Ureter (tissue), 1 donor: Measurements from ENCODE around the gene EMILIN2. TPM values are rescaled to one million over a fixed set of nuclear protein-coding genes. Genes with fewer than 3 reads are reported as not detected.
A peak's percentile ranks its signal among the peaks of the same experiment; 100 is the strongest.
"Not testable (repeated sequence)": the region's sequence is repeated elsewhere in the genome, so short reads cannot be mapped to it uniquely, and the experiment has no call there.

Experiments
- DNase-seq: peaks from one replicate; pipeline ENCODE4 v3.0.0-alpha.2; 2020; ENCODE audit warnings: low spot score
- total RNA-seq: library from RNA; stranded (reverse); gene quantifications from one replicate; pipeline ENCODE4 v1.2.4, GENCODE V29; 2023
- donor health status: DM: yes; HTN: yes; CAD: no.

EMILIN2 gene
- total RNA-seq: 17.5 TPM

DNA sequence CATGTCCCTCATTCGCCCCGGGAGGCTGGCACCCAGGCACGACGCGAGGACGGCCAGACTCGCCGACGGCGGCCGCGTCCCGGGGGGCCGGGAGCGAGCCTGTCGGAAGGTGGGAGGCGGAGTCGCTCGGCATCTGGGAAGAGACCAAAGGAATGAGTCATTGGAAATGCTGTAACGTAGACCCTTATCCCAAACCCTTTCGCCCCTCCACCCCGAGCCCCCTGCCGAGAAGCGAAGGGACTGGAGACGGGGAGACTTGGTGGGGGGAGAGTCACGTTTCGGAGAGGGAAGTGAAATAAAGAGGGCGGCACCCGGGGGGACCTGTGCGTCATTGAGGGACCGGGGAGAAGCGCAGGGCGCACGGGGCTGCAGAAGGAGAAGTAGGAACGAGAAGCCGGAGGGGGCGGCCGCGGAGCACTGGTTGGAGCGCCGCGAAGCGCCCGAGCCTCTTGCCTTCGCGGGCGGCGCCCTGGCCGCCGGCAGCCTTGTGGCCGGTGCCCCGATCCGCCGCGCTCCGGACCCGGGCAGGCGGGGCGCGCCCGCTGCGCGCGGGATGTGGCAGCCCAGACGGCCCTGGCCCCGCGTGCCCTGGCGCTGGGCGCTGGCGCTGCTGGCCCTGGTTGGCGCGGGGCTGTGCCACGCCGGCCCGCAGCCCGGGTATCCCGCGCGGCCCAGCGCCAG lies at the start of gene EMILIN2:
TSS of gene EMILIN2 (plus strand) at position 371 of the 681 bp plus-strand sequence. CDS start at position 554, 183 bp downstream.
- DNase-seq: peak; percentile 71

DNA sequence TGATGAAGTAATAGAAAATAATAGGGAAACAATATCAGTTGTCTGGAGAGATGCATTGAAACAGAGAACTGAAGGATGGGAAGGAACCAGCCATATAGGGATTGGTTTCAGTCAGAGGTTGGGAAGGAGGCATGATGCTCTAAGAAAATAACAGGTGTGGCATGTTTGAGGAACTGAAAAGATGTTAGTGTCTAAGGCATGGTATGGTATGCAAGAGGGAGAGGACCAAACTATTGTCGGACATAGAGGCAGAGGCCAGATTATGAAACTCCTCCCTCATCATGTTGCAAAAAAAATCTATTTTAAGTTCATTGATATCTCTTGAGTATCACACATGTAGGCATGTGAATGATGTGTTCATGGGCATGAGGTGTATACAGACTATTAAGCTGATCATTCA lies 48.9 kb upstream of the EMILIN2 start:
- no peak for DNase-seq

DNA sequence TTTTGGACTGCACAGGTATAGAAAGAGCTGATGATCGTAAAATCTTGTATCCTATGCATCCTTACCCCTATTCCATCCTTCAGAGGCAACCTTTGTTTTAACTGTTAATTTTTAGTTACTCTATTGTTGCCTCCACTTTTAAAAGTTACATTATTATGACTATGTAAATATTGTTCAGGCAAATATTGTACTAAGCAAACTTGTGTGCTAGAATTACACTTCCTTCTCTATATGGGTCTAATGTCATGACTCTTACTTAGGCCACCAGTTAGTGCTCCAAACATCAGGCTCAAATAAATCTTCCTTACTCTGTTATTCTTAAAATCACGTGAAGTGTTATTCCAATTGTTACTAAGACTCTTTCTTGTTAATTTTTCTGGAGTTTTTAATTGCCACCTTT lies 47.4 kb upstream of the EMILIN2 start:
- DNase-seq: no peak

DNA sequence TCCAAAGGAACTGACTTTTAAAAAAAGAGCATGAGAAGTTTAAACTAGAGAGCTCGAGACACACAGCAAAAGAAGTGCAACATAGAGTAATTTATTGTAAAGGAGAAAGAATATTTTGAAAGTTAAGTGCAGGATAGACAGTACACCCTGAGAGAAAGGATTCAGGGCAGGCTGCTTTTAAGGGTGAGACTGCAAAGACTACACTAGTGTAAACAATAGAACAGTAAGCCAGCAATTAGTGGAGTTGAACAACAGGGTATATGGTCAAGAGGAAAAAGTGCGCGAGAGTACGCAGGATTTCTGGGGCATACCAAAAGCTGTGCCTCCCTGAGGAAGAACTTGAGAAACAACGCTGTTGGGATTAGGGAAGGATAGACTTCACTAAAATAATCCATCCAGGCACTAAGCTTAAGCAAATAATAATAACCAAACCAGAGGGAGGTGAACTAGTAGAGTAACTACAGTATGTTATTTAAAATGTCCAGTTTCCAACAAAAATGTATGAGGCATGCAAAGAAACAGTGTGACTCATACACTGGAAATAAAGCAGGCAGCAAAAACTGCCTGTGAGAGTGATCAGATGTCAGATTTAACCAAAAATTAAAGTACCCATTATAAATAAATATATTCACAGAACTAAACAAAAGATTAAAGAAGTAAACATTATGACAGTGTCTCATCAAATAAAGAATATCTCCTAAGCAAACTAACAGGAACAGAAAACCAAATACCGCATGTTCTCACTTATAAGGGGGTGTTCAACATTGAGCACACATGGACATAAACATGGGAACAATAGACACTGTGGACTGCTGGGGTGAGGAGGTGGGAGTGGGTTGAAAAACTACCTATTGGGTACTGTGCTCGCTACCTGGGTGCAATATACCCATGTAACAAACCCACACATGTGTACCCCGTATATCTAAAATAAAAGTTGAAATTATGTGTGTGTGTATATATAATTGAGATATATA lies 40.5 kb upstream of the EMILIN2 start:
- DNase-seq: no peak

DNA sequence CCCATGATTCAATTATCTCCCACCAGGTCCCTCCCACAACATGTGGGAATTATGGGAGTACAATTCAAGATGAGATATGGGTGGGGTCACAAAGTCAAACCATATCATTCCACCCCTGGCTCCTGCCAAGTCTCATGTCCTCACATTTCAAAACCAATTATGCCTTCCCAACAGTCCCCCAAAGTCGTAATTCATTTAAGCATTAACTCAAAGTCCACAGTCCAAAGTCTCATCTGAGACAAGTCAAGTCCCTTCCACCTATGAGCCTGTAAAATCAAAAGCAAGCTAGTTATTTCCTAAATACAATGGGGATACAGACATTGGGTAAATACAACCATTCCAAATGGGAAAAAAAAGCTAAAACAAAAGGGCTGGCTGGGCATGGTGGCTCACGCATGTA lies 38.2 kb upstream of the EMILIN2 start:
- DNase-seq: not testable (repeated sequence)

DNA sequence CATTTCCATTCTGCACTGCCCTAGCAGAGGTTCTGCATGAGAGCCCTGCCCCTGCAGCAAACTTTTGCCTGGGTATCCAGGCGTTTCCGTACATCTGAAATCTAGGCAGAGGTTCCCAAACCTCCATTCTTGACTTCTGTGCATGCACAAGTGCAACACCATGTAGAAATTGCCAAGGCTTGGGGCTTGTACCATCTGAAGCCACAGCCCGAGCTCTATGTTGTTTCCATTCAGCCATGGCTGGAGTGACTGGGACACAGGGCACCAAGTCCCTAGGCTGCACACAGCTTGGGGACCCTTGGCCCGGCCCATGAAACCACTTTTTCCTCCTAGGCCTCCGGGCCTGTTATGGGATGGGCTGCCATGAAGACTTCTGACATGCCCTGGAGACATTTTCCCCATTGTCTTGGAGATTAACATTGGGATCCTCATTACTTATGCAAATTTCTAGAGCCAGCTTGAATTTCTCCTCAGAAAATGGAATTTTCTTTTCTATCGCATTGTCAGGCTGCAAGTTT lies 37.1 kb upstream of the EMILIN2 start:
- not testable (repeated sequence) for DNase-seq

DNA sequence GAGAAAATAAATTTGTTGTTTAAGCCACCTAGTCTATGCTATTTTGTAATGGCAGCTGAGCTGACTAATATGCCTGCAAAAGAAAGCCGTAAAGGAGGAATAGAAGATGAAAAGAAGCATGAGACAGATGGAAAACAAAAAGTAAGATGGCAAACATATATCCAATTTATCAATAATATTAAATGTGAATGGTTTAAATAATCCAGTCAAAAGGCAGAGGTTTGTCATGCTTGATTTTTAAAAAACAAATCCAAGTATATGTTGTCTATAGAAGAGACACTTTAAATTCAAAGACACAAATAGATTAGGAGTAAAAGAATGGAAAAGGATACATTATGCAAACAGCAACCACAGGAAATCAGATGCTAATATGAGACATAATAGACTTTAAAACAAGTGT lies 35.4 kb upstream of the EMILIN2 start:
- no peak for DNase-seq

DNA sequence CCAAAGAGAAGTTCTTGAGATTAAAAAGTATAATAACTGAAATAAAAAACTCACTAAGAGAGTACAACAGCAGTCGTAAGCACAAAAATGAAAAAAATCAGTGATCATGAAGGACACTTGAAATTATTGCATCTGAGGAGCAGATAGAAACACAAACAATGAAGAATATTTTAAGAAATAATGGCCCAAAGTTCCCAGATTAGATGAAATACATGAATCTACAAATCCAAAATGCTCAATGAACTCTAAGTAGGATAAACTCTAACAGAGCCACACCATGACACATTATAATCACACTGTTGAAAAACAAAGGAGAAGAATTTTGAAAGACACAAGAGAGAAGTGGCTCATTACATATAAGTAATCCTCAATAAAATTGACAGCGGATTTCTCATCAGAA lies 31.9 kb upstream of the EMILIN2 start:
- no peak for DNase-seq

DNA sequence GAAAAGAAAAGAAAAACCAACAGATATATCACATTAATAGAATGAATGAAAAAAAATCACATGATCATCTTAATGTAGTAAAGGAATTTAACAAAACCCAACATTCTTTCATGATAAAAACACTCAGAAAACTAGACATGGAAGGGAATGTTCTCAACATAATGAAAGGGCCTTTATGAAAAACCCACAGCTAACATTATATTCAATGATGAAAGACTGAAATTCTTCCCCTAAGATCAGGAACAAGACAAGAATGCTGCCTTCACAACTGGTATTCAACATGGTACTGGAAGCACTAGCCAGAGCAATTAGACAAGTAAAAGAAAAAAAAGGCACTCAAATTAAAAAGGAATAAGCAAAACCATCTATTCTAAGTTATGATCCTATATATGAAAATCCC lies 28.5 kb upstream of the EMILIN2 start:
- DNase-seq: no peak

DNA sequence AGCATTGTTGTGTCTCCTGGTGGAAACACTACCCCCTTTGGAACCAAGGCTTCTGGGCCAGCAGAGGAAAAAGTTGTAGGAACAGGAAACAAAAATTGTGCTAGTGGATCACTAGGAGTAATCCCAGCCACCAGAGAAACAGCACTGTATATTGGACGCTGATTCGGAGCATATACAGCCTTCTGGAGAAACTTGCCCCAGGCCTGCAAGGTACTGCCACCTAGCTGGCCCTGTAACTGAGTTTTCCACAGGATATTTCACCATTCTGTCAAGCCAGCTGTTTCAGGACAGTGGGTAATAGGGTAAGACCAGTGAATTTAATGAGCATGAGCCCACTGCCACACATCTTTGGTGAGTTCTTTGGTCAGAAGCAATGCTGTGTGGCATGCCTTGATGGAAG lies 25.1 kb upstream of the EMILIN2 start:
- no peak for DNase-seq

DNA sequence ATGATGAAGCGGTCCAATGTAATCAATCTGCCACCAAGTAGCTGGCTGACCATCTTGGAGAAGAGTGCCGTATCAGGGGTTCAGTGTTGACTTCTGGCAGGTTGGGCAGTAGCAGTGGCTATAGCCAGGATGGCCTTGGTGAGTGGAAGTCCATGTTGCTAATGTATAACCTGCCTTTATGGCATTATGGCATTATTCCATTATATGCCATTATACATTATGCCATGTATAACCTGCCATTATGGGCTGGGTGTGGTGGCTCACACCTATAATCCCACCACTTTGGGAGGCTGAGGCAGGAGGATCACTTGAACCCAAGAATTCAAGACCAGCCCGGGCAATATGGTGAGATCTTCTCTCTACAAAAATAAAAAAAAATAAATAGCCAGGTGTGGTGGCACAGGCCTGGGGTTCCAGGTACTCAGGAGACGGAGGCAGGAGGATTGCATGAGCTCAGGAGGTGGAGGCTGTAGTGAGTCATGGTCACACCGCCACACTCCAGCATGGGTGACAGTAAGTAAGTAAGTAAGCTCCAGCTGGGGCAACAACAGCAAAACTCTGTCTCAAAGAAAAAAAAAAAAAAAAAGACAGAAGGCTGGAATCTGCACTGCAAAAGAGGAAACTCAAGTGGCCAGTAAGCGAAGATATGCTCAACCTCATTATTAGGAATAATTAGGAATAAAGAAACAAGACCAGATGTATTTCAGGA lies 24.4 kb upstream of the EMILIN2 start:
- no peak for DNase-seq

DNA sequence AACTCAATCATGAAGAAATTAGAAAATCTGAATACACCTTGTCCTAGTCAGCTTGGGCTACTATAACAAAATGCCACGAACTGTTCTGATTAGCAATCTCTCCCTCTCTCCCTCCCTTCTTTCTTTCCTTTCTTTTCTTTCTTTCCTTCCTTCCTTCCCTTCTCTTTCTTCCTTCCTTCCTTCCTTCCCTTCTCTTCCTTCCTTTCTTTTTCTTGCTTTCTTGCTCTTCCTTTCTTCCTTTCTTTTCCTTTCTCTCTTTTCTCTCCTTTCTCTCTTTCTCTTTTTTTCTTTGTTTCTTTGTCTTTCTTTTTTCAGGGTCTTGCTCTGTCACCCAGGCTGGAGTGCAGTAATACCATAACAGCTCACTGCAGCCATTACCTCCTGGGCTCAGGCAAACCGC lies 23.6 kb upstream of the EMILIN2 start:
- no peak for DNase-seq

DNA sequence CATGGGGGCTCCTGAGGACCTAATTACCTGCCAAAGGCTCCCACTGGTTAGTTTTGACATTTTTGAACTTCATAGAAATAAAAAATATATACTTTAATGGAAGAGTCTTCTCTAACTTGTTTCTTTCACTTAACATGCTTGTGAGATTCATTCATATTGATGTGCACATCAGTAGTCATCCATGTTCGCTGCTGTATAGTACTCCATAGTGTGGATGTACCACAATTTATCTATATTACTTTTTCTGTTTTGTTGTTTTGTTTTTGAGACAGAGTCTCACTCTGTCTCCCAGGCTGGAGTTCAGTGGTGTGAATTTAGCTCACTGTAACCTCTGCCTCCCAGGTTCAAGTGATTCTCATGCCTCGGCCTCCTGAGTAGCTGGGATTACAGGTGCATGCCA lies 22.8 kb upstream of the EMILIN2 start:
- no peak for DNase-seq

DNA sequence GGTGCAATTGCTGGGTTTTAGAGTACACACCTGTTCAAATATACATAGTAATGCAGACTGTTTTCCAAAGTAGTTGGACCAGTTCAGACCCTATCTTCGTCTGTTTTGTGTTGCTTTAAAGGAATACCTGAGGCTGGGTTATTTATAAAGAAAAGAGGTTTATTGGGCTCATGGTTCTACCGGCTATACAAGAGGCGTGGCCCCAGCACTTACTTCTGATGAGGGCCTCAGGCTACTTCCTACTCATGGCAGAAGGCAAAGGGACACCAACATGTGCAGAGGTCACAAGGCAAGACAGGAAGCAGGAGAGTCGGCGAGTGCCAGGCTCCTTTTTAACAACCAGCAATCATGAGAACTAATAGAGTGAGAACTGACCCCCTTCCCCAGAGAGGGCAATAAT lies 21.9 kb upstream of the EMILIN2 start:
- DNase-seq: no peak

DNA sequence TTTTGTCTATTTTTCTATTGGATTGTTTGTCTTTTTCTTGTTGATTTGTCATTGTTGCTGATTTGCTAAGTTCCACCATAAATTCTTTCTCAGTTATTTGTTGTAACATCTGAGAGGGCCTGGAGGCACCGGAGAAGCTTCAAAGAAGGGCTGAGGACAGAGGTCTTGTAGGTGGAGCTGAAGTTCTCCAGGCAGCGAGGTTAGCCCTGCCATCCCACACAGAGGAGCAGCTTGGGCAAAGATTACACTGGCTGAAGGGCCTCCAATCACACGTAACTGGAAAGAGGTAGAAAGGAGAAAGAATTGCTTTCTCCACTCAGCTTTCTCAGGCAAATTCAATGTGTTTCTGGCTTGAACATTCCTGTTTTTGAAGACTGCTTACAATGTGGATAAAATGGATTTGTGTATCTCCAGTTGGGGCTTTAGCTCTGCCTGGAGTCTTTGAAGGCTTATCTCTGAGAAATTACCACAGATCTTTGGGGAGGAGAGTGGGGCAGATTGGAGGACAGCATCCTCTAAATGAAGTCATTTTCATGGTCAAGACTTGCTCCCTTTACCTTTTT lies 21.1 kb upstream of the EMILIN2 start:
- DNase-seq: no peak

DNA sequence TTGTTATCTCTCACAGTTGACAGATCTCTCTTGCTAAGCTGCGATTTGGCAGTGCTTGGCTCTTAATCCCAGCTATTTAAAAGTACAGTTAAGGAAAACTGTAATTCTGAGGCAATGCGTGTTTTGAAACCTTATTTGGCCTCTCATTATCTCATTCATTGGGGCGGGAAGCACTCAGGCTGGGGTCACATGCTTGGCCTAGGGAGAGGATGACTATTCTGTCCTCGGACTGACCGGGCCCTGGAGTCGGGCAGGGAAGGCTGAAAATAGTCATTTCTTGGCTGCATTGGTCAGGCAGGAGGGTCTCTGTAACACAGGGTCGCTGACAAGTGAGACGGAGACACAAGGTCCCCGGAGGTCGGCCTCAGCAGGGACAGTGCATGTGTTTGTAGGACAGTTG lies 20.2 kb upstream of the EMILIN2 start:
- no peak for DNase-seq

DNA sequence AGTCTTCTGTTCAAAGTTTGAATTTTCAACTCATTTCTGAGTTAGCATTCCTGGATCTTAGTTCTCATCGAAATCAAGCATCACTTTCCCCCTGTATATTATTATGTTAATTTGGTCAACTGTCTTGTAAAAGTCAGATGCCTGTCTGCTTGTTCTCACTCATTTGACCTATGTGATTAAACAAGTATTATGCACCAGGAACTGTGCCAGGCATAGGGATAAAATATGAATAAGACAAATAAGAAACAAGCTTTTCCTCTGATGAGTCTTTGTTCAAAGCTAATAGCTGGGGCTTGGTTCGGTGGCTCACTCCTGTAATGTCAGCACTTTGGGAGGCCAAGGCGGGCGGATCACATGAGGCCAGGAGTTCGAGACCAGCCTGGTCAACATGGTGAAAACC lies 19.7 kb upstream of the EMILIN2 start:
- no peak for DNase-seq

DNA sequence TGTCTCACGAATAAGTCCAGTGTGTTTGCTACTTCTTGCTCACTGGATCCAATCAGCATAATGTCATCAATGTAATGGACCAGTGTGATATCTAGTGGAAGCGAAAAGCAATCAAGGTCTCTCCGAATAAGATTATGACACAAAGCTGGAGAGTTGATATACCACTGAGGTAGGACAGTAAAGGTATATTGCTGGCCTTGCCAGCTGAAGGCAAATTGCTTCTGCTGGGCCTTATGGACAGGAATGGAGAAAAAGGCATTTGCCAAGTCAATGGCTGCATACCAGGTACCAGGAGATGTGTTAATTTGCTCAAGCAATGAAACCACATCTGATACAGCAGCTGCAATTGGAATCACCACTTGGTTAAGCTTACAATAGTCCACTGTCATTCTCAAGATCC lies 10.7 kb upstream of the EMILIN2 start:
- DNase-seq: not testable (repeated sequence)

DNA sequence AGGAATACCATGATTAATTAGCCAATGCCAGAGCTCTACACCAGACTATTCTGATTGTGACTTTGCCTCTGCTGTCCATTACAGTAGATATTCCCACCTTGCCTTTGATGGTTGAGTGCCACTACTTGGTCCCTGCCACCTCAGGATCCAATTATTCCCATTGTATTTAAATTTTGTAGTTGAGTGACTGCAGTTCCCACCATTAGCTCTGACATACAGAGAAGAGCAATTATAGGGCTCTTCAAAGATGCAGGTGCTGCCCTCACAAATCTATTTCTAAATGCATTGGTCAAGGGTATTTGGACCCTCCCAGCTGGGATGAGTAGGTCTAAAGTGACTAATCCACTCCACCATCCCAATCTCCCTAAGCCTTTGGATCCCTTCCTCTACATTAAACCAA lies 9.5 kb upstream of the EMILIN2 start:
- not testable (repeated sequence) for DNase-seq

DNA sequence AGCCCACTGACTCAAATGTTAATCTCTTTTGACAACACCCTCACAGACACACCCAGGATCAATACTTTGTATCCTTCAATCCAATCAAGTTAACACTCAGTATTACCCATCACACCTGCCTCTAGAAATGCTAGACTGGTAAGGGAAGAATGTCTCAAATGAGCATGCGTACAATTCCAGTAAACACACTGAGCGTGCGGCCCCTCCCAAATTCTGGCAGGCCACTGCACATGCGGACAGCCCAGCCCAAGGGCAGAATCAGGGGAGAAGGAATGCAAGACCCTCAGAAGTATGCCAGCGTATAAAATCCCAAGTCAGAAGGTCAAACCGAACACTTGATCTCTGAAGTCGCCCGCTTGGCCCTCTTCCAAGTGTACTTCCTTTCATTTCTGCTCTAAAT lies 7.6 kb upstream of the EMILIN2 start:
- no peak for DNase-seq

DNA sequence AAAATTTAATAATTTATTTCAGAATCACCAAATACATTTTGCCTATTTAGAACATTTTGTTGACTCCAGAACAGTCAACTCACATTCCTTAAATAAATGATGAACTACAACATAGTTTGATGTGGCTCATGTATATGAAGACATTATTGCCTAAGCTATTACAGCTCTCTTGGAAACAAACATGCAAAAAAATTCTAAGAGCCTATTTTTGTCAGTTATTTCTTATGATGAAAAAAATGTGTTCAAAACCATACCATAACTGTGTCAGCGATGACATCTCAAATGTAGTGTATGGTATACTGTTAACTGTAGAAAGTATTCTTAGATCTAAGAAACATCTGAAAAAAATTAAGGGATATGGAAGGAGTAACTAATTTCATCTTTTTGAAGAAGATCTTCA lies 6.3 kb upstream of the EMILIN2 start:
- DNase-seq: no peak

DNA sequence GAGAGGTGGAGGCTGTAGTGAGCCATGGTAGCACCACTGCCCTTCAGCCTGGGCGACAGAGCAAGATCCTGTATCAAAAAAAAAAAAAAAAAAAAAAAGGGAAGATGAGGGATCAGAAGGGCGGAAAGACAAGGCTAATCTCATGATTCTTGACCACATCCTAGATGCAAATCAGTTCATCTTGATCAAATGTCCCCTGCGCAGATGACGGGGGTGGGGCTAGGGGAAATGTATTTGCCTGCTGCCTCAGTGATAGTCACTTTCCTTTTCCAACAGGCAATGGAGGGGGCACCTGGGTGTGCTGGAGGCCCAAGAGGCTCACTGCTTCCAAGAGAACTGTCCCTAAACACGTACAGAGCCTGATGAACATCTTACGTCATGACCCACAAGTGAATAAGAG lies 3.7 kb upstream of the EMILIN2 start:
- DNase-seq: no peak
